IPS DF 4.7 (cell line): ENCODE measurements around the gene ARL9.

Experiments
- DNase-seq: peaks from one replicate; pipeline ENCODE4 v3.0.0-alpha.2; 2013; ENCODE audit warnings: low spot score; ENCODE audit errors: extremely low read depth

ARL9 gene

GRCh38 chr4:56531149-56531770, 25.7 kb downstream of the ARL9 start:
- DNase-seq = no peak

GRCh38 chr4:56531823-56532222, 26.2 kb downstream of the ARL9 start:
- no peak for DNase-seq

GRCh38 chr4:56532239-56532638, 26.6 kb downstream of the ARL9 start:
- DNase-seq = no peak

GRCh38 chr4:56535915-56536314, 30.3 kb downstream of the ARL9 start:
- no peak for DNase-seq

GRCh38 chr4:56537147-56537546, 31.6 kb downstream of the ARL9 start:
- DNase-seq = no peak

GRCh38 chr4:56540826-56541225, 35.2 kb downstream of the ARL9 start:
- no peak for DNase-seq

GRCh38 chr4:56544573-56545131, 39.1 kb downstream of the ARL9 start:
- no peak for DNase-seq

- no peak for DNase-seq
Measured at GRCh38 chr4:56550642-56551041, 45.1 kb downstream of the ARL9 start.

- no peak for DNase-seq
Measured at GRCh38 chr4:56551516-56551915, 45.9 kb downstream of the ARL9 start.

GRCh38 chr4:56552273-56552672, 46.7 kb downstream of the ARL9 start:
- no peak for DNase-seq

- no peak for DNase-seq
Measured at GRCh38 chr4:56570041-56570440, 64.5 kb downstream of the ARL9 start.
